ENCODE data around the gene EAF1. TPM values are rescaled to one million over a fixed set of nuclear protein-coding genes. Genes with fewer than 3 reads are reported as not detected.

The EAF1 gene
- total and polyA plus RNA-seq, 7 donors, result 7.2 to 17.8 (median 11.8) TPM

GRCh38 chr3:15458212-15458780 is 30.9 kb downstream of the EAF1 start:
- no peak overlapping the region for H3K27ac ChIP-seq
- intact Hi-C loops (cut with DNase I), result no loop called here
- DNase-seq, result no peak
- no peaks in the 10 kb centered on the region for H3K9me3 ChIP-seq
- H3K4me1 ChIP-seq, result no peaks in the 10 kb centered on the region
- H3K4me3 ChIP-seq, result no peak overlapping the region
- TF ChIP-seq POLR2A (IDR thresholded peaks at IDR 0.05) (no peak), CTCF (IDR thresholded peaks at IDR 0.05) (no peak), POLR2AphosphoS5 (IDR thresholded peaks at IDR 0.05) (no peak)
- H3K27me3 ChIP-seq, result no peaks in the 10 kb centered on the region
- H3K36me3 ChIP-seq, result peaks cover 0 to 3% (median 0%) of the 10 kb centered on the region in 4 donors
- 86 to 87% methylated on average over 7 of the region's 7 CpGs for WGBS, 2 donors

- no peaks in the 10 kb centered on the region for H3K9me3 ChIP-seq
- intact Hi-C loops (cut with DNase I), result no loop called here
- H3K4me3 ChIP-seq, result no peak overlapping the region
- no peak for DNase-seq
- H3K27ac ChIP-seq, result no peak overlapping the region
- H3K27me3 ChIP-seq, result no peaks in the 10 kb centered on the region
- TF ChIP-seq CTCF (IDR thresholded peaks at IDR 0.05), result no peak
- no peak for TF ChIP-seq EP300 (IDR thresholded peaks at IDR 0.05)
- no peak for TF ChIP-seq POLR2AphosphoS5 (IDR thresholded peaks at IDR 0.05)
- no peak for TF ChIP-seq POLR2A (IDR thresholded peaks at IDR 0.05)
- peaks cover 0 to 1% (median 0%) of the 10 kb centered on the region in 4 donors for H3K36me3 ChIP-seq
- H3K4me1 ChIP-seq, result no peaks in the 10 kb centered on the region
- 42 to 57% methylated on average over 4 of the region's 4 CpGs for WGBS, 2 donors
Measured at GRCh38 chr3:15460891-15461531, 33.6 kb downstream of the EAF1 start.

GRCh38 chr3:15462451-15462850 is 35.1 kb downstream of the EAF1 start:
- WGBS, 2 donors, result 76 to 87% methylated on average over 5 of the region's 5 CpGs
- intact Hi-C loops (cut with DNase I), result no loop called here
- TF ChIP-seq CTCF (IDR thresholded peaks at IDR 0.05), result no peak
- TF ChIP-seq POLR2A (IDR thresholded peaks at IDR 0.05), result no peak
- TF ChIP-seq EP300 (IDR thresholded peaks at IDR 0.05), result no peak
- no peak for TF ChIP-seq POLR2AphosphoS5 (IDR thresholded peaks at IDR 0.05)

GRCh38 chr3:15465876-15466585 is 38.6 kb downstream of the EAF1 start:
- H3K9me3 ChIP-seq, result no peaks in the 10 kb centered on the region
- H3K27me3 ChIP-seq, result no peaks in the 10 kb centered on the region
- no peak for DNase-seq
- H3K4me3 ChIP-seq, result no peak overlapping the region
- H3K27ac ChIP-seq, result no peak overlapping the region
- intact Hi-C loops (cut with DNase I), result no loop called here
- 93 to 96% methylated on average over 6 of the region's 6 CpGs for WGBS, 2 donors
- H3K36me3 ChIP-seq, result peaks cover 0 to 3% (median 0%) of the 10 kb centered on the region in 4 donors
- H3K4me1 ChIP-seq, result no peaks in the 10 kb centered on the region
- TF ChIP-seq CTCF (IDR thresholded peaks at IDR 0.05) (no peak), EP300 (IDR thresholded peaks at IDR 0.05) (no peak), POLR2A (IDR thresholded peaks at IDR 0.05) (no peak), POLR2AphosphoS5 (IDR thresholded peaks at IDR 0.05) (no peak)

More at GRCh38 chr3:15462451-15462850, 35.1 kb downstream of the EAF1 start:
- DNase-seq, result no peak
- Histone ChIP-seq H3K27me3 (no peaks in the 10 kb centered on the region), H3K36me3 (no peaks in the 10 kb centered on the region), H3K27ac (no peak overlapping the region), H3K4me1 (no peaks in the 10 kb centered on the region), H3K9me3 (no peaks in the 10 kb centered on the region), H3K4me3 (no peak overlapping the region)
